HEK293T (cell line): ENCODE measurements around the gene COMMD6.

Experiments
- BHLHE40 ChIP-seq: fragments of 450-650 bp; IDR thresholded peaks from 2 replicates; pipeline ENCODE4 v1.6.1; 2016; ENCODE audit warnings: mild to moderate bottlenecking, moderate library complexity, borderline replicate concordance
- CTBP1 ChIP-seq: fragments of 450-650 bp; IDR thresholded peaks from 2 replicates; pipeline ENCODE4 v1.6.1; 2016; ENCODE audit warnings: borderline replicate concordance
- ELF4 ChIP-seq: fragments of 450-650 bp; IDR thresholded peaks from 2 replicates; pipeline ENCODE4 v1.6.1; 2017; ENCODE audit warnings: antibody characterized with exemption
- LEF1 ChIP-seq: fragments of 450-650 bp; IDR thresholded peaks from 2 replicates; pipeline ENCODE4 v1.6.1; 2017; ENCODE audit warnings: mild to moderate bottlenecking, borderline replicate concordance
- NFRKB ChIP-seq: fragments of 450-650 bp; IDR thresholded peaks from 2 replicates; pipeline ENCODE4 v1.6.1; 2016; ENCODE audit warnings: mild to moderate bottlenecking, moderate library complexity
- SUZ12 ChIP-seq: fragments of 450-650 bp; IDR thresholded peaks from 2 replicates; pipeline ENCODE4 v1.6.1; 2016; ENCODE audit warnings: mild to moderate bottlenecking
- TARDBP ChIP-seq: fragments of 450-650 bp; IDR thresholded peaks from 2 replicates; pipeline ENCODE4 v1.6.1; 2016
- ZNF384 ChIP-seq: fragments of 450-650 bp; IDR thresholded peaks from 2 replicates; pipeline ENCODE4 v1.6.1; 2016

DNA sequence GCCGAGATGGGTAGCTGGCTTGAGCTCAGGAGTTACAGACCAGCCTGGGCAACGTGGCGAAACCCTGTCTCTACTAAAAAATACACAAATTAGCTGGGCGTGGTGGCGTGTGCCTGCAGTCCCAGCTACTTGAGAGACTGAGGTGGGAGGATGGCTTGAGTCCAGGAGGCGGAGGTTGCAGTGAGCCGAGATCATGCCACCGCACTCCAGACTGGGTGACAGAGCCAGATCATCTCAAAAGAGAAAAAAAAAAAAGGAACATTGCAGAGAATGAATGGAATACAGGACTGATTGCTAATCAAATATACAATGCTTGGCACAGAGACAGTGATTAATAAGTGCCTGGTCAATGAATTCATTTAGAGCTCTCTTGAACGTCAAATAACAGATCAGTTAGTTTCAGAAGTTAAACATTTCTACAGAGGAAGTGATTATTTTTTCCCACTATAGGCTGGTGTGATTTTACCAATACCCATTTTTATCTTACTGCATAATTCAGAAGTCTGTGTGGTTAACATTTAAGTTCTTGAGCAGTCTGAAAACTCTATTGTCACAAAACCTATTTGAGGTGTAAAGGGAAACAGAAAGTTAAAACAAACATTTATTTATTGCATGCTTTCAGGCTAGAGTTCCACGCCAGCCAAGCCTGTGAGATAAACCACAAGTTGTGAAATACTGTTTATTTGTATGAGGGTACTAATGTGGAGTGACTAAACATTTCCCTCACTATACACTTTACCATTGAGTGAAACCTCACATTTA, 48.0 kb downstream of the COMMD6 start:
- TF ChIP-seq CTBP1 (no peak), TARDBP (no peak), NFRKB (no peak), BHLHE40 (no peak), ZNF384 (no peak), SUZ12 (no peak), LEF1 (no peak), ELF4 (no peak)
